OCI-LY1 (cell line): ENCODE measurements around the gene COBL.

Experiments
- H2AFZ ChIP-seq: fragments of 200-600 bp; sonication (generic), shearing (Covaris generic); 2 replicates; pipeline ENCODE4 v1.6.0; 2014; ENCODE audit warnings: antibody characterized with exemption, mild to moderate bottlenecking, low read length
- H3F3A ChIP-seq: fragments of 200-600 bp; sonication (generic), shearing (Covaris generic); 2 replicates; pipeline ENCODE4 v1.6.0; 2014; ENCODE audit warnings: mild to moderate bottlenecking, antibody characterized with exemption, low read length, moderate library complexity; ENCODE audit not compliant: insufficient read depth
- H3K27ac ChIP-seq: fragments of 200-600 bp; sonication (generic); 2 replicates; pipeline ENCODE4 v1.5.1; 2014; ENCODE audit warnings: low read length, mixed run types, mild to moderate bottlenecking, low read depth; ENCODE audit not compliant: poor library complexity, severe bottlenecking
- H3K27me3 ChIP-seq: fragments of 200-600 bp; sonication (generic); 2 replicates; pipeline ENCODE4 v1.6.0; 2014; ENCODE audit warnings: antibody characterized with exemption, mild to moderate bottlenecking, low read length, moderate library complexity; ENCODE audit not compliant: insufficient read depth
- H3K36me3 ChIP-seq: fragments of 200-600 bp; sonication (generic); 2 replicates; pipeline ENCODE4 v1.6.1; 2014; ENCODE audit warnings: mild to moderate bottlenecking, antibody characterized with exemption, low read length, moderate library complexity, mixed read lengths; ENCODE audit not compliant: insufficient read depth
- H3K4me1 ChIP-seq: fragments of 200-600 bp; sonication (generic); 2 replicates; pipeline ENCODE4 v1.5.1; 2014; ENCODE audit warnings: mild to moderate bottlenecking, low read length, moderate library complexity; ENCODE audit not compliant: insufficient read depth, severe bottlenecking
- H3K4me2 ChIP-seq: fragments of 200-600 bp; sonication (generic), shearing (Covaris generic); 2 replicates; pipeline ENCODE4 v1.6.1; 2014; ENCODE audit warnings: low read length
- H3K4me3 ChIP-seq: fragments of 200-600 bp; sonication (generic); 2 replicates; pipeline ENCODE4 v1.5.1; 2014; ENCODE audit warnings: low read length, low read depth, mild to moderate bottlenecking, mixed read lengths; ENCODE audit not compliant: poor library complexity, severe bottlenecking
- H3K79me2 ChIP-seq: fragments of 200-600 bp; shearing (Covaris generic); 2 replicates; pipeline ENCODE4 v1.6.1; 2016; ENCODE audit warnings: mixed run types, low read length, mixed read lengths; ENCODE audit not compliant: insufficient read depth
- H3K9ac ChIP-seq: fragments of 200-600 bp; sonication (generic), shearing (Covaris generic); 2 replicates; pipeline ENCODE4 v1.6.1; 2014; ENCODE audit warnings: mild to moderate bottlenecking, low read length, mixed read lengths
- H3K9me2 ChIP-seq: fragments of 200-600 bp; sonication (generic), shearing (Covaris generic); 2 replicates; pipeline ENCODE4 v1.6.1; 2014; ENCODE audit warnings: low read depth, mild to moderate bottlenecking, low read length, mixed read lengths
- H3K9me3 ChIP-seq: fragments of 200-600 bp; shearing (Covaris generic); 2 replicates; pipeline ENCODE4 v1.6.1; 2014; ENCODE audit warnings: low read length, mixed read lengths
- H4K20me1 ChIP-seq: fragments of 200-600 bp; sonication (generic), shearing (Covaris generic); 2 replicates; pipeline ENCODE4 v1.6.0; 2016; ENCODE audit warnings: mild to moderate bottlenecking, low read length; ENCODE audit not compliant: insufficient read depth
- CTCF ChIP-seq: fragments of 200-600 bp; sonication (generic), shearing (Covaris generic); IDR thresholded peaks from 2 replicates; pipeline ENCODE4 v1.5.1; 2017; ENCODE audit warnings: mild to moderate bottlenecking, antibody characterized with exemption, low read length, moderate library complexity, mixed read lengths
- EZH2 ChIP-seq: fragments of 200-600 bp; sonication (generic), shearing (Covaris generic); IDR thresholded peaks from 2 replicates; pipeline ENCODE4 v1.8.0; 2017; ENCODE audit warnings: borderline replicate concordance, mixed run types, mild to moderate bottlenecking, antibody characterized with exemption, low read length, moderate library complexity, mixed read lengths

The COBL gene

GRCh38 chr7:51053160-51053925 lies 263.3 kb downstream of the COBL start:
- no peaks in the 10 kb centered on the region for H3K4me1 ChIP-seq
- no peaks in the 10 kb centered on the region for H4K20me1 ChIP-seq
- no peaks in the 10 kb centered on the region for H3F3A ChIP-seq
- H3K79me2 ChIP-seq, result no peaks in the 10 kb centered on the region
- no peak overlapping the region for H3K4me2 ChIP-seq
- no peaks in the 10 kb centered on the region for H3K9me2 ChIP-seq
- H3K36me3 ChIP-seq, result no peaks in the 10 kb centered on the region
- TF ChIP-seq EZH2 (no peak), CTCF (no peak)
- no peak overlapping the region for H3K27ac ChIP-seq
- H3K4me3 ChIP-seq, result no peak overlapping the region
- H2AFZ ChIP-seq, result no peak overlapping the region
- no peaks in the 10 kb centered on the region for H3K9me3 ChIP-seq
- H3K27me3 ChIP-seq, result 0 out of 2 replicates have a peak, but pooled peaks cover 4% of the 10 kb centered on the region
- H3K9ac ChIP-seq, result no peak overlapping the region

GRCh38 chr7:51046482-51046881 lies 270.1 kb downstream of the COBL start:
- H3F3A ChIP-seq, result no peaks in the 10 kb centered on the region
- no peak for TF ChIP-seq EZH2
- TF ChIP-seq CTCF, result no peak
- H3K79me2 ChIP-seq, result no peaks in the 10 kb centered on the region
- no peaks in the 10 kb centered on the region for H3K27me3 ChIP-seq
- no peak overlapping the region for H2AFZ ChIP-seq
- no peaks in the 10 kb centered on the region for H3K4me1 ChIP-seq
- H3K9me3 ChIP-seq, result no peaks in the 10 kb centered on the region
- no peaks in the 10 kb centered on the region for H3K36me3 ChIP-seq
- H4K20me1 ChIP-seq, result no peaks in the 10 kb centered on the region
- no peak overlapping the region for H3K27ac ChIP-seq
- no peak overlapping the region for H3K4me2 ChIP-seq
- no peak overlapping the region for H3K9ac ChIP-seq
- no peaks in the 10 kb centered on the region for H3K9me2 ChIP-seq
- no peak overlapping the region for H3K4me3 ChIP-seq

- H3K4me2 ChIP-seq, result no peak overlapping the region
- H3K4me3 ChIP-seq, result no peak overlapping the region
- H4K20me1 ChIP-seq, result no peaks in the 10 kb centered on the region
- no peak overlapping the region for H2AFZ ChIP-seq
- H3K36me3 ChIP-seq, result no peaks in the 10 kb centered on the region
- H3K4me1 ChIP-seq, result no peaks in the 10 kb centered on the region
- H3K9ac ChIP-seq, result no peak overlapping the region
- no peaks in the 10 kb centered on the region for H3K27me3 ChIP-seq
- H3K9me3 ChIP-seq, result no peaks in the 10 kb centered on the region
- H3K9me2 ChIP-seq, result no peaks in the 10 kb centered on the region
- TF ChIP-seq CTCF, result no peak
- no peak for TF ChIP-seq EZH2
- no peaks in the 10 kb centered on the region for H3K79me2 ChIP-seq
- H3K27ac ChIP-seq, result no peak overlapping the region
- H3F3A ChIP-seq, result no peaks in the 10 kb centered on the region
These were observed 270.5 kb downstream of the COBL start for GRCh38 chr7:51046103-51046466.
